ENCODE data around the gene UBAP1.

Gene UBAP1

GRCh38 chr9:34197756-34198711 lies 19.2 kb downstream of the UBAP1 start:
- TF ChIP-seq CTCF (IDR thresholded peaks at IDR 0.05; ENCODE audit: low read depth, low read length) = no peak
- no peak for DNase-seq (ENCODE audit: extremely low read depth, low read depth)

- no peak for TF ChIP-seq CTCF (IDR thresholded peaks at IDR 0.05; ENCODE audit: low read depth, low read length)
- DNase-seq (ENCODE audit: extremely low read depth, low read depth) = no peak
Measured at GRCh38 chr9:34200092-34200491, 21.2 kb downstream of the UBAP1 start.

GRCh38 chr9:34203275-34203991 lies 24.6 kb downstream of the UBAP1 start:
- DNase-seq (ENCODE audit: extremely low read depth, low read depth) = no peak
- no peak for TF ChIP-seq CTCF (IDR thresholded peaks at IDR 0.05; ENCODE audit: low read depth, low read length)

- no peak for TF ChIP-seq CTCF (IDR thresholded peaks at IDR 0.05; ENCODE audit: low read depth, low read length)
- no peak for DNase-seq (ENCODE audit: extremely low read depth, low read depth)
Measured at GRCh38 chr9:34203992-34204635, 25.3 kb downstream of the UBAP1 start.

GRCh38 chr9:34205102-34205501 lies 26.3 kb downstream of the UBAP1 start:
- no peak for TF ChIP-seq CTCF (IDR thresholded peaks at IDR 0.05; ENCODE audit: low read depth, low read length)
- no peak for DNase-seq (ENCODE audit: extremely low read depth, low read depth)

GRCh38 chr9:34206561-34206960 lies 27.7 kb downstream of the UBAP1 start:
- TF ChIP-seq CTCF (IDR thresholded peaks at IDR 0.05; ENCODE audit: low read depth, low read length) = no peak
- no peak for DNase-seq (ENCODE audit: extremely low read depth, low read depth)
